Astrocyte of the cerebellum (primary cell): Measurements from ENCODE around the gene SYF2.

Experiments
- DNase-seq: peaks from one replicate; pipeline ENCODE4 v3.0.0-alpha.2; 2011; ENCODE audit warnings: low read depth
- H3K4me3 ChIP-seq: 2 replicates; pipeline ENCODE4 v1.5.1; 2011; ENCODE audit warnings: mild to moderate bottlenecking, low read depth, low read length, moderate library complexity
- in situ Hi-C: cut with HindIII; loops from 2 replicates; pipeline ENCODE4 v1.10.0; 2017; ENCODE audit warnings: low sequenced_read_pairs
- TF ChIP-seq, protein P1 (sequence below): IDR thresholded peaks from 2 replicates; pipeline ENCODE4 v1.5.1; 2012; ENCODE audit warnings: low read length, low read depth, moderate library complexity, mild to moderate bottlenecking; ENCODE audit errors: missing control alignments

The SYF2 gene

GRCh38 chr1:25247024-25247828 lies 14.9 kb upstream of the SYF2 start, which contains the start of gene RSRP1:
RSRP1 (minus strand) TSS chr1:25247454; CDS start chr1:25246963, 491 bp downstream.
- in situ Hi-C loops = no loop called here
- TF ChIP-seq, protein P1, sequence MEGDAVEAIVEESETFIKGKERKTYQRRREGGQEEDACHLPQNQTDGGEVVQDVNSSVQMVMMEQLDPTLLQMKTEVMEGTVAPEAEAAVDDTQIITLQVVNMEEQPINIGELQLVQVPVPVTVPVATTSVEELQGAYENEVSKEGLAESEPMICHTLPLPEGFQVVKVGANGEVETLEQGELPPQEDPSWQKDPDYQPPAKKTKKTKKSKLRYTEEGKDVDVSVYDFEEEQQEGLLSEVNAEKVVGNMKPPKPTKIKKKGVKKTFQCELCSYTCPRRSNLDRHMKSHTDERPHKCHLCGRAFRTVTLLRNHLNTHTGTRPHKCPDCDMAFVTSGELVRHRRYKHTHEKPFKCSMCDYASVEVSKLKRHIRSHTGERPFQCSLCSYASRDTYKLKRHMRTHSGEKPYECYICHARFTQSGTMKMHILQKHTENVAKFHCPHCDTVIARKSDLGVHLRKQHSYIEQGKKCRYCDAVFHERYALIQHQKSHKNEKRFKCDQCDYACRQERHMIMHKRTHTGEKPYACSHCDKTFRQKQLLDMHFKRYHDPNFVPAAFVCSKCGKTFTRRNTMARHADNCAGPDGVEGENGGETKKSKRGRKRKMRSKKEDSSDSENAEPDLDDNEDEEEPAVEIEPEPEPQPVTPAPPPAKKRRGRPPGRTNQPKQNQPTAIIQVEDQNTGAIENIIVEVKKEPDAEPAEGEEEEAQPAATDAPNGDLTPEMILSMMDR = no peak
- DNase-seq = peak; percentile 91
- peak within 1 kb of the TSS; percentile 99 for H3K4me3 ChIP-seq

GRCh38 chr1:25246600-25247023 lies 14.3 kb upstream of the SYF2 start:
- in situ Hi-C loops = no loop called here
- H3K4me3 ChIP-seq = peak overlapping the region; percentile 99
- no peak for DNase-seq
- TF ChIP-seq, protein P1 = no peak

GRCh38 chr1:25245809-25246599 lies 13.7 kb upstream of the SYF2 start:
- TF ChIP-seq, protein P1 = no peak
- DNase-seq = no peak
- peak overlapping the region; percentile 99 for H3K4me3 ChIP-seq
- in situ Hi-C loops = no loop called here

GRCh38 chr1:25245393-25245792 lies 13.1 kb upstream of the SYF2 start:
- DNase-seq = no peak
- TF ChIP-seq, protein P1 = no peak
- peak overlapping the region; percentile 99 for H3K4me3 ChIP-seq
- in situ Hi-C loops = no loop called here

DNA sequence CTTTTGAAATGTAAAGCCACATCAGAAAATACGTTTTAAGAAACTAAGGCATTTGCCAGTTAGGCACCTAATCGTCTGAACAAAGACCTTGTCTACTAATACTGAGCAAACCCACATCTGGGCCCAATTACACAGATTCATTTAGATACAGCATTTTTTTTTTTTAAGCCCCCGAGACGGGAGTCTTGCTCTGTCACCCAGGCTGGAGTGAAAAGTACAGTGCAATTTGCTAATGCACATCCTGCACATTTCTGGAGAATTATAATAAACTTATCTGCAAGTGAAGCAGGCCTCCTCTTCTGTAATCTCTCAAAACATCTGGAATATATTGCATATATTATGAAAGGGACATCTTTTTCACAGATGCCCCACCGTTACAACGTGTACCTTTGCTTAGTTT lies 11.6 kb upstream of the SYF2 start:
- no peak for DNase-seq
- H3K4me3 ChIP-seq = no peak overlapping the region
- in situ Hi-C loops = no loop called here
- TF ChIP-seq, protein P1 = no peak

DNA sequence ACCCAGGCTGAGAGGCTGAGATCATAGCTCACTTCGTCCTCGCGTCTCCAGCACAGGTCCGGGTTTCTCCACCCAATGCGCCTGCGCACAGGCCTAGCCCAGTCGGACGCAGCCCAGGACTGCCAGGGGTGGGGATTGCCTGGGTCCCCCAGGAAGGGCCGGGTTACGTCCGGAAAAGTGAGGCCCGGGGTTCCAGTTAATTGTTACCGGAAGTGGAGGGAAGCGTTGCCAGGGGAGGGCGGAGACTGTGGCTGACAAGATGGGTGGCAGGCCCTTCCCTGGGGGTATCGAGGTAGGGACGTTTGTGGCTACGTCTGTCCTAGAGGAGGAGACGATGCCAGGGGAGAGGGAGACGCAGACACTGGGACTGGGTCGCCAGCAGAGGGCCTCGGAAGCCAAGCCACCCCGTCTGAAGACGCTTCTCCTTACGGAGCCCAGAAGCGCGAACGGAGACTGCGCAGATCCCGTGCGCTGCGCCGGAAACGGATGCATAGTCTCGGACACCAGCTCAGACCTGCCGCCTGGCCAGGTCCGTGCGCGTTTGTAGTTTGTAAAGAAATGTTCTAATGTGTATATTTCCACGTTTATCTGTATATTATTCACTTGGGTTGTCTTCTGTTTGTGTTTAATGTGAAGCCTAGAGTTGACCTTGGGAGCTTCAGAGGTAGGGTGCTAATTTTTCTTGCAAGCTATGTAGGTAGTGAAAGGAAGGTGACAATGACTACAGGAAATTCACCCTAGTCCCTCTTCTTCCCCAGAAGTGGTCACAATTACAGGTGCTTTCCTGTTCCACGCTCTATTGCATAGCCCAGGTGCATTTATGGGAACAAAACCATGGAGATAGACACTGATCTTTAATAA lies 7.6 kb upstream of the SYF2 start:
- in situ Hi-C loops = no loop called here
- TF ChIP-seq, protein P1 = peak; percentile 60
- H3K4me3 ChIP-seq = peak overlapping the region; percentile 43
- DNase-seq = peak; percentile 65
